OCI-LY3 (cell line): ENCODE measurements around the gene PML.

Experiments
- H2AFZ ChIP-seq: fragments of 200-600, 300-600 bp; shearing (Covaris generic); 2 replicates; pipeline ENCODE4 v1.6.0; 2014; ENCODE audit warnings: antibody characterized with exemption, low read depth, low read length
- H3K27ac ChIP-seq: fragments of 200-600, 300-600 bp; sonication (generic); 2 replicates; pipeline ENCODE4 v1.5.1; 2014; ENCODE audit warnings: mild to moderate bottlenecking, low read length, moderate library complexity, mixed read lengths
- H3K27me3 ChIP-seq: fragments of 200-600, 300-600 bp; sonication (generic); 2 replicates; pipeline ENCODE4 v1.6.1; 2014; ENCODE audit warnings: low read depth, low read length, mixed read lengths
- H3K36me3 ChIP-seq: fragments of 200-600, 300-600 bp; sonication (generic); replicated peaks from 2 replicates; pipeline ENCODE3; 2014; ENCODE audit warnings: low read depth, low read length, mixed read lengths
- H3K4me1 ChIP-seq: fragments of 300-600, 200-600 bp; sonication (generic); 2 replicates; pipeline ENCODE4 v1.6.1; 2014; ENCODE audit warnings: low read length, mixed read lengths
- H3K4me2 ChIP-seq: fragments of 200-600, 300-600 bp; sonication (generic); 2 replicates; pipeline ENCODE4 v1.6.1; 2014; ENCODE audit warnings: low read length, mixed read lengths
- H3K4me3 ChIP-seq: fragments of 300-600, 200-600 bp; sonication (generic); 2 replicates; pipeline ENCODE4 v1.5.1; 2014; ENCODE audit warnings: antibody characterized with exemption, mild to moderate bottlenecking, low read length, moderate library complexity
- H3K79me2 ChIP-seq: fragments of 300-600, 200-600 bp; shearing (Covaris generic); 2 replicates; pipeline ENCODE4 v1.6.1; 2014; ENCODE audit warnings: mild to moderate bottlenecking, low read length, mixed read lengths
- H3K9ac ChIP-seq: fragments of 300-600, 200-600 bp; shearing (Covaris generic); 2 replicates; pipeline ENCODE4 v1.6.0; 2014; ENCODE audit warnings: mild to moderate bottlenecking, low read length, moderate library complexity
- H3K9me3 ChIP-seq: fragments of 200-600, 300-600 bp; shearing (Covaris generic); 2 replicates; pipeline ENCODE4 v1.6.1; 2014; ENCODE audit warnings: low read length, mixed read lengths; ENCODE audit not compliant: insufficient read depth
- H4K20me1 ChIP-seq: fragments of 200-600, 300-600 bp; sonication (generic); 2 replicates; pipeline ENCODE4 v1.6.1; 2016; ENCODE audit warnings: low read length, mixed read lengths; ENCODE audit not compliant: insufficient read depth
- CTCF ChIP-seq: fragments of 200-600, 300-600 bp; sonication (generic); IDR thresholded peaks from 2 replicates; pipeline ENCODE4 v1.5.1; 2014; ENCODE audit warnings: antibody characterized with exemption, low read length, low read depth
- EZH2phosphoT487 ChIP-seq: fragments of 200-600 bp; shearing (Covaris generic); IDR thresholded peaks from 2 replicates; pipeline ENCODE4 v1.6.1; 2018; ENCODE audit warnings: antibody characterized with exemption, mixed run types, low read depth

PML gene

GRCh38 chr15:73962433-73962832 is 32.1 kb upstream of the PML start:
- H3K4me1 ChIP-seq, result peaks cover 42% of the 10 kb centered on the region

GRCh38 chr15:73964736-73965093 is 29.8 kb upstream of the PML start:
- no peak for TF ChIP-seq EZH2phosphoT487
- peak; percentile 98 for TF ChIP-seq CTCF
- peaks cover 43% of the 10 kb centered on the region for H3K4me1 ChIP-seq
- H3K79me2 ChIP-seq, result no peaks in the 10 kb centered on the region
- peak overlapping the region; percentile 76 for H2AFZ ChIP-seq
- H3K27ac ChIP-seq, result peak overlapping the region; percentile 97
- H3K4me3 ChIP-seq, result peak overlapping the region; percentile 68
- H3K9ac ChIP-seq, result peak overlapping the region; percentile 81
- no peaks in the 10 kb centered on the region for H3K36me3 ChIP-seq
- H3K4me2 ChIP-seq, result peak overlapping the region; percentile 83
- no peaks in the 10 kb centered on the region for H4K20me1 ChIP-seq
- no peaks in the 10 kb centered on the region for H3K9me3 ChIP-seq
- H3K27me3 ChIP-seq, result no peaks in the 10 kb centered on the region

More at GRCh38 chr15:73962433-73962832, 32.1 kb upstream of the PML start:
- TF ChIP-seq CTCF (no peak), EZH2phosphoT487 (no peak)
- H3K4me2 ChIP-seq, result no peak overlapping the region
- H3K79me2 ChIP-seq, result no peaks in the 10 kb centered on the region
- no peaks in the 10 kb centered on the region for H4K20me1 ChIP-seq
- H3K27me3 ChIP-seq, result no peaks in the 10 kb centered on the region
- H3K9ac ChIP-seq, result no peak overlapping the region
- no peaks in the 10 kb centered on the region for H3K9me3 ChIP-seq
- no peak overlapping the region for H3K27ac ChIP-seq
- H3K4me3 ChIP-seq, result no peak overlapping the region
- no peaks in the 10 kb centered on the region for H3K36me3 ChIP-seq
- H2AFZ ChIP-seq, result no peak overlapping the region

GRCh38 chr15:73965094-73965757 is 29.3 kb upstream of the PML start:
- Histone ChIP-seq H3K4me2 (peak overlapping the region; percentile 83), H3K27ac (peak overlapping the region; percentile 97)

GRCh38 chr15:73965758-73966113 is 28.8 kb upstream of the PML start:
- TF ChIP-seq CTCF (no peak), EZH2phosphoT487 (no peak)
- Histone ChIP-seq H3K4me2 (peak overlapping the region; percentile 83), H3K27ac (peak overlapping the region; percentile 97), H2AFZ (no peak overlapping the region), H3K9ac (peak overlapping the region; percentile 81), H3K4me3 (peak overlapping the region; percentile 38), H3K4me1 (peaks cover 43% of the 10 kb centered on the region), H3K9me3 (no peaks in the 10 kb centered on the region), H3K36me3 (no peaks in the 10 kb centered on the region), H4K20me1 (no peaks in the 10 kb centered on the region), H3K79me2 (no peaks in the 10 kb centered on the region), H3K27me3 (no peaks in the 10 kb centered on the region)

More at GRCh38 chr15:73965094-73965757, 29.3 kb upstream of the PML start:
- H3K9me3 ChIP-seq, result no peaks in the 10 kb centered on the region
- peaks cover 43% of the 10 kb centered on the region for H3K4me1 ChIP-seq
- no peaks in the 10 kb centered on the region for H3K27me3 ChIP-seq
- no peaks in the 10 kb centered on the region for H3K36me3 ChIP-seq
- H3K79me2 ChIP-seq, result no peaks in the 10 kb centered on the region
- TF ChIP-seq EZH2phosphoT487 (no peak), CTCF (no peak; the same call in none of the 2 replicates)
- no peaks in the 10 kb centered on the region for H4K20me1 ChIP-seq
- peak overlapping the region; percentile 81 for H3K9ac ChIP-seq
- H3K4me3 ChIP-seq, result peak overlapping the region; percentile 68
- peak overlapping the region; percentile 76 for H2AFZ ChIP-seq
